ENCODE measurements around the gene PRKCH.

Gene PRKCH

GRCh38 chr14:61586544-61587055 lies 265.2 kb downstream of the PRKCH start:
- peaks cover 67% of the 10 kb centered on the region for H3K4me1 Mint-ChIP-seq
- no peak overlapping the region for H3K4me3 Mint-ChIP-seq
- no peaks in the 10 kb centered on the region for H3K9me3 Mint-ChIP-seq
- no peak for TF ChIP-seq CTCF (IDR thresholded peaks at IDR 0.05)
- DNase-seq: no peak
- peaks cover 5% of the 10 kb centered on the region for H3K27me3 Mint-ChIP-seq (ENCODE audit: low read depth, poor library complexity)
- no peaks in the 10 kb centered on the region for H3K36me3 Mint-ChIP-seq (ENCODE audit: low read depth)
- no peak overlapping the region for H3K27ac Mint-ChIP-seq

GRCh38 chr14:61587081-61587713 lies 265.8 kb downstream of the PRKCH start:
- Mint-ChIP-seq H3K9me3 (peaks cover 1% of the 10 kb centered on the region), H3K36me3 (ENCODE audit: low read depth) (no peaks in the 10 kb centered on the region), H3K4me1 (peaks cover 61% of the 10 kb centered on the region), H3K4me3 (no peak overlapping the region), H3K27me3 (ENCODE audit: low read depth, poor library complexity) (peaks cover 7% of the 10 kb centered on the region), H3K27ac (no peak overlapping the region)
- no peak for DNase-seq
- no peak for TF ChIP-seq CTCF (IDR thresholded peaks at IDR 0.05)

- DNase-seq: no peak
- Mint-ChIP-seq H3K4me3 (no peak overlapping the region), H3K9me3 (peaks cover 6% of the 10 kb centered on the region), H3K27me3 (ENCODE audit: low read depth, poor library complexity) (peaks cover 8% of the 10 kb centered on the region), H3K36me3 (ENCODE audit: low read depth) (no peaks in the 10 kb centered on the region), H3K27ac (no peak overlapping the region), H3K4me1 (peaks cover 59% of the 10 kb centered on the region)
- no peak for TF ChIP-seq CTCF (IDR thresholded peaks at IDR 0.05)
Observed at GRCh38 chr14:61588419-61588901, 267.1 kb downstream of the PRKCH start.

- TF ChIP-seq CTCF (IDR thresholded peaks at IDR 0.05): no peak
- Mint-ChIP-seq H3K9me3 (peaks cover 6% of the 10 kb centered on the region), H3K27ac (no peak overlapping the region), H3K27me3 (ENCODE audit: low read depth, poor library complexity) (peaks cover 22% of the 10 kb centered on the region), H3K4me3 (no peak overlapping the region), H3K4me1 (peaks cover 51% of the 10 kb centered on the region), H3K36me3 (ENCODE audit: low read depth) (no peaks in the 10 kb centered on the region)
- DNase-seq: peak; percentile 31
Observed at GRCh38 chr14:61589691-61590581, 268.6 kb downstream of the PRKCH start.

GRCh38 chr14:61591862-61592261 lies 270.5 kb downstream of the PRKCH start:
- Mint-ChIP-seq H3K27ac (no peak overlapping the region), H3K36me3 (ENCODE audit: low read depth) (no peaks in the 10 kb centered on the region), H3K4me3 (no peak overlapping the region), H3K27me3 (ENCODE audit: low read depth, poor library complexity) (peaks cover 22% of the 10 kb centered on the region), H3K4me1 (peaks cover 35% of the 10 kb centered on the region), H3K9me3 (peaks cover 6% of the 10 kb centered on the region)
- TF ChIP-seq CTCF (IDR thresholded peaks at IDR 0.05): no peak
- no peak for DNase-seq

Data from nephron progenitor cell (in vitro differentiated cells).